Motor neuron (in vitro differentiated cells): ENCODE data around the gene ZBTB16. TPM values are rescaled to one million over a fixed set of nuclear protein-coding genes. Genes with fewer than 3 reads are reported as not detected.

ENCODE experiments used
- ATAC-seq, 8 experiments: fragments of 200-7000 bp; cut with Tn5 transposase; replicated peaks in 6 of 8; 2 replicates each; pipeline ENCODE4 v1.8.0; 2021; ENCODE audit warnings: mild to moderate bottlenecking in 8 of 8, moderate library complexity in 8 of 8
- H3K27ac ChIP-seq, 2 donors: fragments of 250-450 bp; sonication (Bioruptor Pico); 2 replicates each; pipeline ENCODE4 v1.9.0; 2021; ENCODE audit warnings: antibody characterized with exemption in 2 of 2, mild to moderate bottlenecking in 2 of 2, moderate library complexity in 1 of 2
- H3K4me1 ChIP-seq, 2 donors: fragments of 250-450 bp; sonication (Bioruptor Pico); replicated peaks in 1 of 2; 2 replicates each; pipeline ENCODE4 v1.6.1; 2021; ENCODE audit warnings: antibody characterized with exemption in 2 of 2, mild to moderate bottlenecking in 2 of 2, moderate library complexity in 1 of 2
- H3K4me3 ChIP-seq, 5 donors: fragments of 250-450 bp; sonication (Bioruptor Pico); 2 replicates each; pipeline ENCODE4 v1.9.0; 2021; ENCODE audit warnings: antibody characterized with exemption in 5 of 5, mild to moderate bottlenecking in 5 of 5, moderate library complexity in 4 of 5
- WGBS, 10 experiments: fragments of 450-650 bp; shearing (Covaris generic); methylation state at CpG; one replicate each; pipeline ENCODE4 v1.0.0; 2022; 5-methylcytosine and 5-hydroxymethylcytosine counted together
- in situ Hi-C, 9 experiments: fragments of 400-800 bp; cut with MboI; loops; one replicate each; pipeline ENCODE4 v1.15.0; 2021; ENCODE audit warnings: low sequenced_read_pairs in 9 of 9, low pct_unique_long_range_greater_than_20kb in 2 of 9; ENCODE audit not compliant: unreplicated experiment in 9 of 9
- total RNA-seq, 8 experiments: library from RNA; unstranded; fragments of 300-600 nt; gene quantifications; 2 replicates each; pipeline versions ENCODE4 v1.2.3 to v1.2.4, GENCODE V29; 2022

ZBTB16 gene
- total RNA-seq, 8 experiments from 2014 or later = 0.07 to 26.6 (median 7.3) TPM; not detected in 1

DNA sequence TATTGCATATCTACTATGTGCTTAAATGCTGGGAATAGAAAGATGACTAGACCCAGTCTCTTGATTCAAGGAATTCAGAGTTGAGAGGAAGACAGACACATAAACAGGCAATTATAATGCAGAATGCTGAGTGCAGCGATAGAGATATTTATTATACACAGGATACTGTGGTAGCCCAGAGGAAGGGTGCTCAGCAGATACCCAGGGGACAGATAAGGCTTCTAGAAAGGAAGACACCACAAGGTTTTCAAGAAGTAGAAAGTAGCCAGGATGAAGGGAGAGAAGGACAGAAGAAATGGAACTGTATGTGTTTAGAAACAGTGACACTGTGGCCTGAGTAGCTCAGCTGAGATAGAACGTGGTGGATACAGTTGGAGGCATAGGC, 157.3 kb downstream of the ZBTB16 start:
- Histone ChIP-seq H3K4me3 (no peak overlapping the region), H3K27ac (no peak overlapping the region), H3K4me1 (peaks cover 43 to 54% of the 10 kb centered on the region in 2 donors)
- WGBS, 10 experiments = 0 to 100% (median 92%) methylated on average over 1 to 2 of the region's 2 CpGs; no CpG with 5 or more reads in 2 of the 10 experiments
- no peak for ATAC-seq
- in situ Hi-C loops = no loop called here

DNA sequence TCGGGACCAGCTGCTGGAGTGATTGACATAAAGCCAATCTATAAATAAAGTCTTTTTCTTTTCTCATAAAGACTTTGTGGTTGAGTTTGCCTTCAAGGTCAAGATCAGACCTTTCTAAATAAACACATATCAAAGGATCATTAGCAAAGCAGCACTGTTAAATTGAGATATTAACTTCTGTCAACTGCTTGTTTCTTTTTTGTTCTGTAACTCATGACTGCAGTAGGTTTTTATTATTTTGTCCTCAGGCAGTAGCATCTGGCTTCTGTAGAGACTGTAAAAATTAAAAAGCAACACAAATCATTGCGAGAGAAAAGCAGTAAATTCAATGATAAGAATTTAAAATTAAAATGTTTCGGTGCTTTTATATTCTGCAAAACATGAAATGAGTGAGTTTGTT, 159.0 kb downstream of the ZBTB16 start:
- whole genome bisulfite sequencing, 10 experiments = 20 to 100% (median 87%) methylated on average over 1 to 3 of the region's 3 CpGs
- in situ Hi-C loops = no loop called here
- Histone ChIP-seq H3K4me1 (peaks cover 36 to 37% of the 10 kb centered on the region in 2 donors), H3K4me3 (no peak overlapping the region), H3K27ac (no peak overlapping the region)
- no peak for ATAC-seq

- no peak overlapping the region for H3K4me3 ChIP-seq
- peak overlapping the region; percentile 63 to 72 for H3K27ac ChIP-seq
- peaks cover 32 to 36% of the 10 kb centered on the region in 2 donors for H3K4me1 ChIP-seq
- peak in 5 of 8 experiments; percentile 87 to 94 (median 93) for ATAC-seq
- in situ Hi-C loops = no loop called here
- 0 to 64% (median 14%) methylated on average over 1 to 6 of the region's 6 CpGs; no CpG with 5 or more reads in 2 of the 10 experiments for WGBS, 10 experiments
Observed at GRCh38 chr11:114219559-114220349, 160.2 kb downstream of the ZBTB16 start.

DNA sequence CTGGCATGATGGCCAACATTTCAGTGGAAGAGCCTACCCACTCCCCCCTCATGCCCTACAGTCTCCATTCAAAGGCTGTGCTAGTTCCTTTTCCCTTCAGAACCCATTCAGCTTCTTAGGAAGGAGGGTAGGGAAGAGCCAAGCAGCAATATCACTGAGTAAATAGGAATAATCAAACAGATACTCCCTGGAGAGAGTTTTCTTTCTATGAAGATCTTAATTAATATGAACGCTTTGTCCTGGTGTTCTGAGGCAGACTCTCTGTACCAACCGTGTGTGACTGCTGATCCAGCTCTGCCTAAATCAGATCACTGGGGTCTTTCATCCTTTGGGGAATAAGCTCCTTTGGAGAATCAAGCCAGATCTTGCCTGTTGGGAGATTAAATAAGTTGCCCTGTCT, 161.5 kb downstream of the ZBTB16 start:
- in situ Hi-C loops = no loop called here
- no peak overlapping the region for H3K4me3 ChIP-seq
- H3K27ac ChIP-seq = no peak overlapping the region
- peaks cover 31 to 36% of the 10 kb centered on the region in 2 donors for H3K4me1 ChIP-seq
- WGBS, 10 experiments = 27 to 93% (median 60%) methylated on average over 1 to 2 of the region's 2 CpGs; no CpG with 5 or more reads in 7 of the 10 experiments
- ATAC-seq = no peak

DNA sequence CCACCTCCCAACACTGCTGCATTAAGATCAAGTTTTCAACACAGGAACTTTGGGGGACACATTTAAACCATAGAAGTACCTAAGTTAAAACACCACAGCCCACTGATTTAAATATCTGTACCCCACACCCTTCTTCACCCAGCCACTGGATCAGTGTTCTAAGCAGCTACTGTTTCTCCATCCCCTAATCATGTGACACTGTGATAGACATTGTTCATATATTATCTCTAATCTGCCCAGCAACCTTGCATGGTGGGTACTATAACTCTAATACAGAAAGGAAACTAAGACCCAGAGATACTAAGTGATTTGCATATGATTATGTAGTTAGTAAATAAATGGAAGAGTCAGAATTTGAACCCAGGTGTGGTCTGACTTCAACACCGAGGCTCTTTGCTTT, 166.2 kb downstream of the ZBTB16 start:
- peaks cover 40 to 49% of the 10 kb centered on the region in 2 donors for H3K4me1 ChIP-seq
- WGBS, 10 experiments = 0 to 92% (median 90%) methylated on average over 1 of the region's 1 CpG; no CpG with 5 or more reads in 5 of the 10 experiments
- no peak for ATAC-seq
- H3K4me3 ChIP-seq = no peak overlapping the region
- in situ Hi-C loops = no loop called here
- H3K27ac ChIP-seq = no peak overlapping the region

DNA sequence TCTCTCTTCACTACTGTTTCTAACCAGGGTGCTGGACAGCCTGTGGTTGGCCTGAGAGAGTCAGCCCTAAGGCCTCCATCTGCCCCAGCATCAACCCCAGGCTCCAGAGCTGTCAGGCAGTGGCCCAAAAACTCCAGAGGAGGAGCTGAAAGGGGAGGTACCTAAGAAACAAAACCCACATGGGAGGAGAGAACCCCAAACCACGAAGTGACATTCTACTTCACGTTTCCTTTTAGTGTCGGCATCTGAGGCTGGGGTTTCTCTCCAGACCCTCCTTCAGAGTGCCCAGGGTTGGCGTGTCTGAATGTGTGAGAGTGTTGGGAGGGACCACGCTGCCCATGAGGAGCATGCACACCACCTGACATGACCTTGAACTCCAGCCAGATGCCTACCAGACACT, 166.8 kb downstream of the ZBTB16 start:
- in situ Hi-C loops = no loop called here
- WGBS, 10 experiments = 0 to 100% (median 60%) methylated on average over 1 to 5 of the region's 5 CpGs; no CpG with 5 or more reads in 5 of the 10 experiments
- ATAC-seq = no peak
- H3K4me3 ChIP-seq = no peak overlapping the region
- H3K27ac ChIP-seq = no peak overlapping the region
- H3K4me1 ChIP-seq = peaks cover 45 to 56% of the 10 kb centered on the region in 2 donors

GRCh38 chr11:114228435-114229411, 169.2 kb downstream of the ZBTB16 start:
- peak overlapping the region; percentile 12 to 39 for H3K27ac ChIP-seq
- WGBS, 10 experiments = 0 to 33% (median 26%) methylated on average over 3 to 14 of the region's 24 CpGs
- H3K4me1 ChIP-seq = peaks cover 67 to 69% of the 10 kb centered on the region in 2 donors
- ATAC-seq = peak in 5 of 8 experiments; percentile 72 to 81 (median 80)
- in situ Hi-C loops = no loop called here
- no peak overlapping the region for H3K4me3 ChIP-seq

GRCh38 chr11:114230031-114230704, 170.7 kb downstream of the ZBTB16 start:
- WGBS, 10 experiments = 35 to 75% (median 48%) methylated on average over 4 to 15 of the region's 15 CpGs; no CpG with 5 or more reads in 2 of the 10 experiments
- Histone ChIP-seq H3K4me1 (peaks cover 75% of the 10 kb centered on the region in 2 donors), H3K27ac (peak overlapping the region; percentile 24 to 32), H3K4me3 (no peak overlapping the region)
- in situ Hi-C loops = no loop called here
- ATAC-seq = peak in 3 of 8 experiments; percentile 24 to 51 (median 42)

- 30 to 80% (median 43%) methylated on average over 1 to 3 of the region's 18 CpGs; no CpG with 5 or more reads in 6 of the 10 experiments for WGBS, 10 experiments
- H3K4me1 ChIP-seq = peaks cover 66 to 67% of the 10 kb centered on the region in 2 donors
- H3K4me3 ChIP-seq = peak overlapping the region in 2 of 5 donors; percentile 6 to 21
- in situ Hi-C loops = no loop called here
- peak overlapping the region in 1 of 2 donors; percentile 18 for H3K27ac ChIP-seq
- ATAC-seq = peak in 4 of 8 experiments; percentile 39 to 43 (median 42)
Observed at GRCh38 chr11:114232400-114233059, 173.0 kb downstream of the ZBTB16 start.

DNA sequence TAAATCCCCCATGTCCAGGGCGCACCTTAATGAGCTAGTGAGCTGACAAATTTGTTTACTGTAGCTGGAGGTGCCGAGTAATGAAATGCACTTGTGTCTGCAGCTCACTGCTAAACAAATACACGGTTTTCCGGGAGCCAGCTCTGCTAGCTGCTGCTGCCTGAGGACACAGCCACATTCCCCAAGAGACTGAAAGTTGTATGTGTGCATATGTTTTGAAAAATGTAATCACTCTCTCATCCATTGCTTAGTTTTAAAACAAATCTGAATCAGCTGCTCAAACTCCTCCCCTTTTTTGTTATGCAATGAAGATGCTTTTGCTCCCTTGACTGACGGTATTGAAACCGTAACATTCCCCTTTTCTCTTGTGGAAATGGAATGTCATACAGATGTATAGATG, 174.2 kb downstream of the ZBTB16 start:
- Histone ChIP-seq H3K4me1 (peaks cover 56 to 58% of the 10 kb centered on the region in 2 donors), H3K27ac (no peak overlapping the region), H3K4me3 (peak overlapping the region in 1 of 5 donors; percentile 17)
- 6 to 81% (median 43%) methylated on average over 1 to 5 of the region's 6 CpGs; no CpG with 5 or more reads in 2 of the 10 experiments for WGBS, 10 experiments
- peak in 3 of 8 experiments; percentile 11 to 51 (median 25) for ATAC-seq
- in situ Hi-C loops = no loop called here

DNA sequence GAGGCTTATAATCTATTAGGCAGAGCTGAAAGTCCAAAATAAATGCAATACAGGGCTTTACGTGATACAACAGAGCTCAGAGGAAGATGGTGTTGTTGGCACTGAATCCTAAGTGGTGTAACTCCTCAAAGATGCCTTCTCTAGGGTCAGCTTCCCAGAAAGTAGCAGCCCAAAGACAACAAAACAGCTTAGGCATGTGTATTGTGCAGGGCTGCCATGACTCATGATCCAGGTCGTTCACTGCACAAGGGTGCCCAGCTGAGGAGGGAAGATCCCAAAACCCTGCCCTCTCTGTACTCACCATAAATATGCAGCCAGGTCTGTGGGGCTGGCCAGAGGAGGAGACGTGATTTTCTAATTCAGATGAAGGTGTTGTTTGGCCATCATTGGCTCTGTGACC, 177.3 kb downstream of the ZBTB16 start:
- 25 to 87% (median 73%) methylated on average over 2 to 3 of the region's 3 CpGs; no CpG with 5 or more reads in 5 of the 10 experiments for WGBS, 10 experiments

More for the DNA sequence above, 177.3 kb downstream of the ZBTB16 start:
- in situ Hi-C loops = no loop called here
- ATAC-seq = no peak
- no peak overlapping the region for H3K27ac ChIP-seq
- H3K4me1 ChIP-seq = peaks cover 39 to 42% of the 10 kb centered on the region in 2 donors
- no peak overlapping the region for H3K4me3 ChIP-seq
